A549 (cell line): ENCODE data around the gene FGF23. TPM values are rescaled to one million over a fixed set of nuclear protein-coding genes. Genes with fewer than 3 reads are reported as not detected.

Source experiments
- BCL3 ChIP-seq: fragments of >200 bp; sonication (Bioruptor Twin); formaldehyde crosslinking; IDR thresholded peaks from 3 replicates; pipeline ENCODE4 v1.6.1; 2016
- BHLHE40 ChIP-seq: IDR thresholded peaks from 2 replicates; pipeline ENCODE4 v1.6.1; 2012; ENCODE audit warnings: low read depth, low read length, inconsistent platforms
- CBX2 ChIP-seq: fragments of 200-600 bp; sonication (generic); IDR thresholded peaks from 2 replicates; pipeline ENCODE4 v1.6.1; 2016; ENCODE audit warnings: low read depth, mild to moderate bottlenecking, borderline replicate concordance
- CBX8 ChIP-seq: fragments of 200-600 bp; sonication (generic); IDR thresholded peaks from 2 replicates; pipeline ENCODE4 v1.6.1; 2016
- CEBPB ChIP-seq, 2 experiments: fragments of >200 bp in 1 of 2; sonication (Bioruptor Twin) in 1 of 2; formaldehyde crosslinking in 1 of 2; IDR thresholded peaks; 2 replicates each; pipeline ENCODE4 v1.6.1; 2012 to 2016
- CHD2 ChIP-seq: fragments of 150-350 bp; IDR thresholded peaks from 2 replicates; pipeline ENCODE4 v1.6.1; 2014; ENCODE audit warnings: low read length; ENCODE audit not compliant: partially characterized antibody
- CHD4 ChIP-seq: fragments of 200-600 bp; sonication (generic); IDR thresholded peaks from 2 replicates; pipeline ENCODE4 v1.6.1; 2016; ENCODE audit warnings: antibody characterized with exemption, mild to moderate bottlenecking, borderline replicate concordance
- CTCF ChIP-seq: fragments of >200 bp; sonication (Bioruptor Twin); formaldehyde crosslinking; IDR thresholded peaks from 3 replicates; pipeline ENCODE4 v1.5.1; 2016
- EHMT2 ChIP-seq: fragments of 200-600 bp; sonication (generic); IDR thresholded peaks from 2 replicates; pipeline ENCODE4 v1.6.1; 2016; ENCODE audit warnings: antibody characterized with exemption, low read depth, mild to moderate bottlenecking, moderate library complexity
- EP300 ChIP-seq, 2 experiments: fragments of >200 bp; sonication (Bioruptor Twin); formaldehyde crosslinking; IDR thresholded peaks; 2 replicates in 1 of 2; 3 replicates in 1 of 2; pipeline ENCODE4 v1.6.1; 2016 to 2017
- ESRRA ChIP-seq: fragments of 150-350 bp; IDR thresholded peaks from 2 replicates; pipeline ENCODE4 v1.6.1; 2014; ENCODE audit warnings: mild to moderate bottlenecking, low read length, borderline replicate concordance
- FOSB ChIP-seq: fragments of 250-450 bp; sonication (Bioruptor Pico); IDR thresholded peaks from 2 replicates; pipeline ENCODE4 v1.5.0; 2020; ENCODE audit warnings: mild to moderate bottlenecking, moderate library complexity
- GATA3 ChIP-seq: IDR thresholded peaks from 2 replicates; pipeline ENCODE4 v1.6.1; 2012; ENCODE audit warnings: borderline replicate concordance
- HDAC2 ChIP-seq: fragments of 200-600 bp; sonication (generic); IDR thresholded peaks from 2 replicates; pipeline ENCODE4 v1.6.1; 2016
- HEYL ChIP-seq: fragments of 250-450 bp; sonication (Bioruptor Pico); IDR thresholded peaks from 2 replicates; pipeline ENCODE4 v1.8.0; 2021; ENCODE audit warnings: mild to moderate bottlenecking, moderate library complexity
- HOXA7 ChIP-seq: fragments of 250-450 bp; sonication (Bioruptor Pico); IDR thresholded peaks from 2 replicates; pipeline ENCODE4 v1.5.0; 2020; ENCODE audit warnings: mild to moderate bottlenecking, moderate library complexity
- HOXB5 ChIP-seq: fragments of 250-450 bp; sonication (Bioruptor Pico); IDR thresholded peaks from 2 replicates; pipeline ENCODE4 v1.5.0; 2020; ENCODE audit warnings: mild to moderate bottlenecking, moderate library complexity
- JUN ChIP-seq, 2 experiments: fragments of >200 bp; sonication (Bioruptor Twin); formaldehyde crosslinking; IDR thresholded peaks; 2 replicates in 1 of 2; 3 replicates in 1 of 2; pipeline ENCODE4 v1.6.1; 2016 to 2017
- JUNB ChIP-seq: fragments of >200 bp; sonication (Bioruptor Twin); formaldehyde crosslinking; IDR thresholded peaks from 2 replicates; pipeline ENCODE4 v1.6.1; 2016
- KDM1A ChIP-seq: fragments of 200-600 bp; sonication (generic); IDR thresholded peaks from 2 replicates; pipeline ENCODE4 v1.6.1; 2016; ENCODE audit warnings: low read depth, mild to moderate bottlenecking
- KDM5A ChIP-seq: fragments of 200-600 bp; sonication (generic); IDR thresholded peaks from 2 replicates; pipeline ENCODE4 v1.6.1; 2016; ENCODE audit warnings: antibody characterized with exemption, mild to moderate bottlenecking
- MAZ ChIP-seq: fragments of 150-350 bp; IDR thresholded peaks from 2 replicates; pipeline ENCODE4 v1.6.1; 2014; ENCODE audit warnings: antibody characterized with exemption, low read depth, low read length, borderline replicate concordance
- NPAS2 ChIP-seq: fragments of 250-450 bp; sonication (Bioruptor Pico); IDR thresholded peaks from 2 replicates; pipeline ENCODE4 v1.8.0; 2022; ENCODE audit warnings: mild to moderate bottlenecking, moderate library complexity, borderline replicate concordance
- PHF8 ChIP-seq: fragments of 200-600 bp; sonication (generic); IDR thresholded peaks from 2 replicates; pipeline ENCODE4 v1.6.1; 2016; ENCODE audit warnings: low read depth, mild to moderate bottlenecking, antibody characterized with exemption, moderate library complexity, borderline replicate concordance
- POLR2A ChIP-seq: IDR thresholded peaks from 2 replicates; pipeline ENCODE4 v1.6.1; 2012; ENCODE audit warnings: mild to moderate bottlenecking, low read length
- RCOR1 ChIP-seq: fragments of 150-350 bp; IDR thresholded peaks from 2 replicates; pipeline ENCODE4 v1.6.1; 2014; ENCODE audit warnings: antibody characterized with exemption, low read length, low read depth
- RNF2 ChIP-seq: fragments of 200-600 bp; sonication (generic); IDR thresholded peaks from 2 replicates; pipeline ENCODE4 v1.6.1; 2016; ENCODE audit warnings: low read depth, mild to moderate bottlenecking, antibody characterized with exemption, moderate library complexity, borderline replicate concordance
- SREBF2 ChIP-seq: fragments of 450-650 bp; IDR thresholded peaks from 2 replicates; pipeline ENCODE4 v1.6.1; 2014; ENCODE audit warnings: mild to moderate bottlenecking, moderate library complexity
- TFCP2L1 ChIP-seq: fragments of 250-450 bp; sonication (Bioruptor Pico); IDR thresholded peaks from 2 replicates; pipeline ENCODE4 v1.5.0; 2021; ENCODE audit warnings: mild to moderate bottlenecking
- TP53 ChIP-seq: fragments of 250-450 bp; sonication (Bioruptor Pico); IDR thresholded peaks from 2 replicates; pipeline ENCODE4 v1.5.0; 2021; ENCODE audit warnings: mild to moderate bottlenecking, moderate library complexity
- ZC3H11A ChIP-seq: fragments of 450-650 bp; IDR thresholded peaks from 2 replicates; pipeline ENCODE4 v1.6.1; 2014; ENCODE audit warnings: antibody characterized with exemption, mild to moderate bottlenecking
- ZFP36 ChIP-seq: fragments of 450-650 bp; IDR thresholded peaks from 2 replicates; pipeline ENCODE4 v1.6.1; 2014; ENCODE audit warnings: borderline replicate concordance; ENCODE audit not compliant: partially characterized antibody
- polyA plus RNA-seq, 4 experiments: library from polyadenylated mRNA; depleted of rRNA in 3 of 4; stranded (reverse); fragments of >200 nt; fragmentation: RNase III in 1 of 4; extraction: RNeasy Plus Mini Kit Qiagen cat#74134 plus additional on column Dnase treatment in 1 of 4; gene quantifications; 2 replicates in 3 of 4; 3 replicates in 1 of 4; pipeline ENCODE4 v1.2.3, GENCODE V29; 2011 to 2017
- TF ChIP-seq, protein P1 (sequence below): IDR thresholded peaks from 2 replicates; pipeline ENCODE4 v1.6.1; 2012
- TF ChIP-seq, protein P2 (sequence below): IDR thresholded peaks from 2 replicates; pipeline ENCODE4 v1.6.1; 2012
- TF ChIP-seq, protein P3 (sequence below): fragments of 200-600 bp; sonication (generic); IDR thresholded peaks from 2 replicates; pipeline ENCODE4 v1.6.1; 2016; ENCODE audit warnings: antibody characterized with exemption, mild to moderate bottlenecking, moderate library complexity
- TF ChIP-seq, protein P4 (sequence below): fragments of 250-450 bp; sonication (Bioruptor Pico); IDR thresholded peaks from 2 replicates; pipeline ENCODE4 v1.5.0; 2020; ENCODE audit warnings: low read depth, mild to moderate bottlenecking, moderate library complexity

FGF23 gene
- polyA plus RNA-seq, 2 of the 4 experiments (the other 2 are of a cell fraction): not detected

DNA sequence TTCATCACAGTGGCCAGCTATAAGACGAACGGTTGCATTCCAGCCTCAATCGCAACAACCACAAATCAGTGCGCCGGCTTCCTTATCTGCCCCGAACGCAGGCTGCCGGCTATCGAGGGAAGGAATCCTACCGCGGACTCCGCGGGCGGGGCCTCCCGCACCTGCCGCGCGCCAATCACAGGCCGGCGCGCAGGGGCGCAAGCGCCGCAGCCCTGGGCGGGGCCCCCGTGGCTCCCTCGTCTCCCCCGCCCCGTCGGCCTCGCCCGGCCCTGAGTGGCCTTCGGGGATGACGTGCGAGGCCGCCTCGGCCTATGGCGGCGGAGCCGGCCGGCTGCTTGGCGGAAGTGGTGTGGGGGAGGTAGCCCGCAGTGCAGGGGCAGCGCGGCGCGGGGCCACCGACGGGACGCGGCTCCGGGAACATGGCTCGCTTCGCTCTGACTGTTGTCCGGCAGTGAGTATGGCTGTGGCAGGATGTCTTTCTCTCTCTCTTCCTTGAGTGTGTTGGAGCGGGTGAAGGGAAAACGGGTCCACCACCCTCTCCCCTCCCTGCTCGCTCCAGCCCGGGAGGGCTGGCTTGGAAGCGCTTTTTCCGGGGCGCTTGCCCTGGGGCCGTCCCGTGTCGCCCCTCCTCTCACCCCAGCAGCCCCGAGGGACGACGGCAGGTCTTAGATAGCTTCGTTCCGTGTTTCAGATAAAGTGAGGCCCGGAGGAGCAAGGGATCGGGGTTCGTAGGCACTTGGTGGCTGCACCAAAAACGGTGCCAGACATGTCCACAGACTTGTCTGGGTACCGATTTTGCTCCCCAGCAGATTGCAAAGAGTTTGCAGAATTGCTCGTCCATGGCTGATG is 58.4 kb downstream of the FGF23 start, which contains the start of gene TIGAR (continued):
- TF ChIP-seq JUN (IDR thresholded peaks at IDR 0.05) (peak; percentile 42 to 79; a peak in 3 of 5 replicates), RCOR1 (no peak), CHD4 (no peak), ESRRA (no peak), TFCP2L1 (no peak), CBX2 (no peak), SREBF2 (no peak), KDM1A (no peak), CTCF (no peak), CHD2 (no peak), BHLHE40 (no peak), EHMT2 (no peak), BCL3 (peak; percentile 79; the same call in 2 of the 3 replicates), MAZ (0 out of 2 replicates have a peak, but pooled peaks have one; percentile 13), HEYL (CRISPR knock-in tag) (no peak), ZFP36 (no peak), EP300 (IDR thresholded peaks at IDR 0.05) (no peak), HOXA7 (CRISPR knock-in tag) (no peak), HOXB5 (no peak), HDAC2 (no peak), JUNB (no peak), KDM5A (peak; percentile 25), RNF2 (no peak), NPAS2 (CRISPR knock-in tag) (no peak), POLR2A (peak; percentile 98), PHF8 (peak; percentile 92), GATA3 (no peak), CEBPB (IDR thresholded peaks at IDR 0.05) (no peak), FOSB (no peak), CBX8 (no peak), ZC3H11A (no peak), TP53 (no peak)
- TF ChIP-seq, protein P1, sequence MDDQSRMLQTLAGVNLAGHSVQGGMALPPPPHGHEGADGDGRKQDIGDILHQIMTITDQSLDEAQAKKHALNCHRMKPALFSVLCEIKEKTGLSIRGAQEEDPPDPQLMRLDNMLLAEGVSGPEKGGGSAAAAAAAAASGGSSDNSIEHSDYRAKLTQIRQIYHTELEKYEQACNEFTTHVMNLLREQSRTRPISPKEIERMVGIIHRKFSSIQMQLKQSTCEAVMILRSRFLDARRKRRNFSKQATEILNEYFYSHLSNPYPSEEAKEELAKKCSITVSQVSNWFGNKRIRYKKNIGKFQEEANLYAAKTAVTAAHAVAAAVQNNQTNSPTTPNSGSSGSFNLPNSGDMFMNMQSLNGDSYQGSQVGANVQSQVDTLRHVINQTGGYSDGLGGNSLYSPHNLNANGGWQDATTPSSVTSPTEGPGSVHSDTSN: no peak; the same call in 1 of the 2 replicates
- TF ChIP-seq, protein P2, sequence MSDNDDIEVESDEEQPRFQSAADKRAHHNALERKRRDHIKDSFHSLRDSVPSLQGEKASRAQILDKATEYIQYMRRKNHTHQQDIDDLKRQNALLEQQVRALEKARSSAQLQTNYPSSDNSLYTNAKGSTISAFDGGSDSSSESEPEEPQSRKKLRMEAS: peak; percentile 71; the same call in 1 of the 2 replicates
- TF ChIP-seq, protein P3, sequence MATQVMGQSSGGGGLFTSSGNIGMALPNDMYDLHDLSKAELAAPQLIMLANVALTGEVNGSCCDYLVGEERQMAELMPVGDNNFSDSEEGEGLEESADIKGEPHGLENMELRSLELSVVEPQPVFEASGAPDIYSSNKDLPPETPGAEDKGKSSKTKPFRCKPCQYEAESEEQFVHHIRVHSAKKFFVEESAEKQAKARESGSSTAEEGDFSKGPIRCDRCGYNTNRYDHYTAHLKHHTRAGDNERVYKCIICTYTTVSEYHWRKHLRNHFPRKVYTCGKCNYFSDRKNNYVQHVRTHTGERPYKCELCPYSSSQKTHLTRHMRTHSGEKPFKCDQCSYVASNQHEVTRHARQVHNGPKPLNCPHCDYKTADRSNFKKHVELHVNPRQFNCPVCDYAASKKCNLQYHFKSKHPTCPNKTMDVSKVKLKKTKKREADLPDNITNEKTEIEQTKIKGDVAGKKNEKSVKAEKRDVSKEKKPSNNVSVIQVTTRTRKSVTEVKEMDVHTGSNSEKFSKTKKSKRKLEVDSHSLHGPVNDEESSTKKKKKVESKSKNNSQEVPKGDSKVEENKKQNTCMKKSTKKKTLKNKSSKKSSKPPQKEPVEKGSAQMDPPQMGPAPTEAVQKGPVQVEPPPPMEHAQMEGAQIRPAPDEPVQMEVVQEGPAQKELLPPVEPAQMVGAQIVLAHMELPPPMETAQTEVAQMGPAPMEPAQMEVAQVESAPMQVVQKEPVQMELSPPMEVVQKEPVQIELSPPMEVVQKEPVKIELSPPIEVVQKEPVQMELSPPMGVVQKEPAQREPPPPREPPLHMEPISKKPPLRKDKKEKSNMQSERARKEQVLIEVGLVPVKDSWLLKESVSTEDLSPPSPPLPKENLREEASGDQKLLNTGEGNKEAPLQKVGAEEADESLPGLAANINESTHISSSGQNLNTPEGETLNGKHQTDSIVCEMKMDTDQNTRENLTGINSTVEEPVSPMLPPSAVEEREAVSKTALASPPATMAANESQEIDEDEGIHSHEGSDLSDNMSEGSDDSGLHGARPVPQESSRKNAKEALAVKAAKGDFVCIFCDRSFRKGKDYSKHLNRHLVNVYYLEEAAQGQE: no peak
- TF ChIP-seq, protein P4, sequence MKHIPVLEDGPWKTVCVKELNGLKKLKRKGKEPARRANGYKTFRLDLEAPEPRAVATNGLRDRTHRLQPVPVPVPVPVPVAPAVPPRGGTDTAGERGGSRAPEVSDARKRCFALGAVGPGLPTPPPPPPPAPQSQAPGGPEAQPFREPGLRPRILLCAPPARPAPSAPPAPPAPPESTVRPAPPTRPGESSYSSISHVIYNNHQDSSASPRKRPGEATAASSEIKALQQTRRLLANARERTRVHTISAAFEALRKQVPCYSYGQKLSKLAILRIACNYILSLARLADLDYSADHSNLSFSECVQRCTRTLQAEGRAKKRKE (CRISPR knock-in tag): no peak
